GM19463 (cell line): ENCODE data around the gene CAPZA3.
"Not testable (repeated sequence)": the region's sequence is repeated elsewhere in the genome, so short reads cannot be mapped to it uniquely, and the experiment has no call there.

Source experiments
- ATAC-seq: cut with Tn5 transposase; IDR thresholded peaks from one replicate; pipeline ENCODE4 v1.9.1; 2021; ENCODE audit warnings: mild to moderate bottlenecking, moderate library complexity; ENCODE audit not compliant: unreplicated experiment

CAPZA3 gene, protein sequence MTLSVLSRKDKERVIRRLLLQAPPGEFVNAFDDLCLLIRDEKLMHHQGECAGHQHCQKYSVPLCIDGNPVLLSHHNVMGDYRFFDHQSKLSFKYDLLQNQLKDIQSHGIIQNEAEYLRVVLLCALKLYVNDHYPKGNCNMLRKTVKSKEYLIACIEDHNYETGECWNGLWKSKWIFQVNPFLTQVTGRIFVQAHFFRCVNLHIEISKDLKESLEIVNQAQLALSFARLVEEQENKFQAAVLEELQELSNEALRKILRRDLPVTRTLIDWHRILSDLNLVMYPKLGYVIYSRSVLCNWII

DNA sequence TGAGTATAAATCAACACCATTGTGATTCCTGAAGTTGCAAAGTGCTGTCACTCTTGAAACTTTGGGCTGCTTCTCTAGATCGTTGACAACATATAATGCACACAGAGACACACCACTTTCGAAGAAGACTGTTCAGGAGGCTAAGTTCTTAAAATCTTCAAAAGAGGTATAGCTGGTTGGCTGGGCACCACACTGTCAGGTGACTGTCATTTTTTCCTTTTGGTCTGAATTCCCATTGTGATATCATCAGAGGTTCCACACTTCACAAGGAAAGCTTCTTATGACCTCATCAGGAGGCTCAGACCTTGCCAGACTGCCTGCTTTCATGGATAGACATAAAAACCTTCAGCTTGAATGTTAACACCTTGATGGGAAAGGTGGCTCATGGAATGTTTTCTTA, at the start of gene CAPZA3, which contains the start of gene PLCZ1:
Gene CAPZA3 (plus strand): TSS at position 301 of the 400 bp plus-strand sequence. CDS start 150 bp downstream, outside the sequence.
Gene PLCZ1 (minus strand): TSS at position 194 of the 400 bp plus-strand sequence. CDS start 641 bp downstream, outside the sequence.
- no peak for ATAC-seq

DNA sequence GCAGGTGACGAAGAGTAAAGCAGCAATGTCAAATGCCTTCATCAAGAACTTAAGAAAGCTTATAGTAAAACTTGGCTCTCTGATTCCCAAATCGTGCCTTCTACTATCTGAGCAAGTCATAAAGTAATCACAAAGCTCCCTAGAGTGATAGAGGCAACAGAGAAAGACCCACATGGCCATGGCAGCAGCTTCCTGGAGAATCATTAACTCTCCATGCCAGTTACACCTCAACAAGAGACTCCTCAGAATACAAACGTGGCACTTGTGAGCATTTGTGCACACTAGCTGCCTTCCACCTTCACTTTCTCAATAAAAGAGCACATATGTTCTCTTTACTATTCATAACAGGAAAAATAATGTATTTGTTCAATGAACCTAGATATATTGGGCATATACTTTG, 48.1 kb upstream of the CAPZA3 start:
- no peak for ATAC-seq

DNA sequence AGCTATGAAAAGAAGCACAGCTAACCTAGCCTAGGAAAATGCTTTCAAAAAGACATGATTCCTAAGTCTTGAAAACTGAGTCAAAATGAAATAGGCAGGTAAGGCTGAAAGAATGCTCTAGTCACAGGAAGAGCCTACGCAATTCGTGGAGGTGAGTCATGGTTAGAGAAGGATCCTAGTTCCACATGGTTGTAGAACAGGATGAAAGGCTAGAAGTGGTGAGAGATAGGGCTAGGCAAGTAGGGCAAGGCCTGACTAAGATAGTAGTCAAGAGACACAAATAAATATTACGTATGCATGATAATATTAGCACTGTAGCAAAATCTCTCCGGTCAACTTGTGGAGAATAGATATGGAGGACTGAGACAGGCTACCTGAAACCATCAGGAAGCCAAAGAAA, 47.3 kb upstream of the CAPZA3 start:
- ATAC-seq: no peak

DNA sequence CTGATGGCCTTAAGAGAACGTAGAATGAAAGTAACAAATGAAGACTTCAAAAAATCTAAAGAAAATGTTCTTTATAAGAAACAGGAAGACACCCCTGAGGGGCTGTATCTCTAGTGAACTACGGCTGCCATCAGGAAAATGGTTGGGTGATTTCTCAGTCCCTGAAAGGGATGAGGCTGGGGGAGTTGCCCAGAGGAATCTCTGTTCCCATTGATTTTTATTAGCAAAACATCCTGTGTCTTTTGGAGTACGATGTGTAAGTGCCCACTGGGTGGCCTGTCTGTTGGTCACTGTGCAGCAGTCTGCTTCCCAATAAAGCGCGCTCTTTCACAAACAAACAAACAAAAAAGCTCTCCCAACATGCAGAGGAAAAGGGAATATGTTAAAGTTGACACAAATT, 43.9 kb upstream of the CAPZA3 start:
- not testable (repeated sequence) for ATAC-seq

DNA sequence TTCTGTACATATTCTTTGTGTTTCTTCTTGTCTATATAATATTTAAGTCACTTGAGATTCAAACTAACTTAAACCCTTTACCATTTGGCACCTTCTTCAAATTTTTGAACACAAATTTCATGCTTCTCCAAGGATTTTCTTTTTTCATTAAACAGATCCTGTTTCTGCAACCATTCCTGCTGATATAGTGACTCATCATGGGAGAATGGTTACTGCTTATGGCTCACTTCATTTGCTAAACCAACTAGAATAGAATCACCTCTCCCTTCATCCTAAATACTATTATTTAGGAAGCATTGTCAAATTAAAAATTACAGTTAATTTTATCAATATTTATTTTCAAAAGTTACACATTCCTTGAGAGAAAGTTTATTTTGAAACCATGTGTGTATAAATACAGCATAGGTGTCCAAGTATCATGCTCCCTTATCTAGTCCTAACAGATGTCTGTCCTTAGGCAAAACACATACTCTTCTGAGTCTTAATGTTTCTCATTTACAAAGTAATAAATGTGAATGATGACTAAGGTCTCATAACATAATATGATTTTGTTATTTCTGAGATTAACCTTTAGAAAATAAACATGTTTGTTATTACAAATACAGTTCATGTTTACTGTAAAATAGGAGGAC, 40.8 kb upstream of the CAPZA3 start:
- ATAC-seq: no peak

DNA sequence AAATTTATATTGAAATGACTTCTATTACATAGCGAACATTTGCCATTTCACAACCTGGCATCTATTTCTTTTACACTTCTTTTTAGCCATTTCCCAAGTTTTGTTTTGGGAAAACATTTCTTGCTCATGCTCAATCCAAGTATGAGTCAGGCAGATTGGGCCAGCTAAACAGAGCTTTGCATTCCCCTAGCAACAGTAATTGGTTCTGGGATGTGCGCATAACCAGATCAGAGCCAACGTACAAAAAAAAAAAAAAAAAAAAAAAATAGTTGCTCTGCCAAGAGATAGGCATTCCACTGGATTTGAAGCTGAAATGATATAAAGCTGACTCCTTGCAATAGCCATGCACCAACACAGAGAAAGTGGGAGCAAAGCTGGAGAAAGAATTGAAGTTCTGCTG, 37.6 kb upstream of the CAPZA3 start:
- ATAC-seq: no peak

DNA sequence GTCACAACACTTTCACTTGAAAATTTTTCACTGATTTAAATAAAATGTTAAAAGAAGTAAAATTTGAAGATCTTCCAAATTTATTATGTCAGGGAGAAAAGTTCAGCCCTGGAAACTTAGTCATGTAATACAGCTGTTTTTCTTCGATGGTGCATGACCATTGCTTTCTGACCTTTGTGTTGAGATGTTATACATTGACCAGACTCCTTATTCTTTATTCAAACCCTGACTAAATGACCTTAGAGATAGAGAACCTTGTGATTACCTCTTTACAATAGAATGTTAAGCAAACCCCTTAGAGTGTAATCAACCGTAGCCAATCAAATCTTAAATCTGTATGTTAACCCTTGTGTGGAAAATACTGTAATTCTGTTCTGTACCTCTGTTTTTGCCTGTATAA, 34.6 kb upstream of the CAPZA3 start:
- no peak for ATAC-seq

DNA sequence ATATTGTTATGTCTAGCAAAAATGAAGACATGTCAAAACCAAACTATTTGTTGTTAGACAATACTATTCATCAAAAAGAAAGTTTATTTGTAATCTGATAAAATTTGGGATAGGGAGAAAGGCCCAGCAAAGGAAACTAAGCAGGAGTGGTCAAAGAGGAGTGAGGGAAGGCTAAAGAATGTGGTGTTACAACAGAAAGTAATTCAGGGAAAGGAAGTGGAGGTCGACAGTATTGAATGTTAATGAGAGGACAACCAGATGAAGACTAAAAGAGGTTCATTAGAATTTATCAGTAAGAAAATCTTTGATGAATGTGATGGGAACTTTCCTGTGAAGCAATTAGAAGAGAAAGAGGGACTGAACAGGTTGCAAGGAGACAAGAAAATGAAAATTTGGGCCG, 34.0 kb upstream of the CAPZA3 start:
- ATAC-seq: no peak

DNA sequence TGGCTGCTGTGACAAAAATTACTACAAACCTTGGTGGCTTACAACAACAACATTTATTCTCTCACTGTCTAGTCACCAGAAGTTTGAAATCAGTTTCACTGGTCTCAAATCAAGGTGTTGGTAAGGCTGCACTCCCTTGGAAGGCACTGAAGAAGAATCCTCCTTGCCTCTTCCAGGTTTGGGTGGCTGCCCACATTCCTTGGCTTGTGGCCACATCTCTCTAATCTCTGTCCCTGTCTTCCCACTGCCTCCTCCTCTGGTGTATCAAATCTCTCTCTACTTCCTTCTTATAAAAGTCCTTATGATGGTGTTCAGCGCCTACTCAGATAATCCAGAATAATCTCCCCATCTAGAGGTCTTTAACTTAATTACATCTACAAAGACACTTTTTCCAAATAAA, 31.1 kb upstream of the CAPZA3 start:
- ATAC-seq: no peak

DNA sequence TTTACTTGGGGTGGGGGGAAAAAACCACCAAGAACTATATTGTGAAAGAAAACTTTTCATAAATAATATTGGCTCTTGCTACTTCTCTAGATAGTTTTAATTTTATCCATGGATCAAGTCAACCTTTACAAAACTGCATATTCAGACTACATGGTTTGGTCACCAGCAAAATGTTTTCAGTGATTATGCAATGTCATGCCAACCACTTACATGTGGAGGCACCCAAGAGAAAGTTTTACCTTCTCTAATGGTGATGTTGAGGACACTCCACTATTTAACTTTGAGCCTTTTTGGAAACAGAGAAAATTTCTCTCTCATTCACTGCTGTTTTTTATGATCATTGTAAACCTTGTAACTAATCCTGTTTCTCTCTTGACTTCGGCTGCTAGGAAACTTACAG, 21.7 kb upstream of the CAPZA3 start:
- no peak for ATAC-seq

DNA sequence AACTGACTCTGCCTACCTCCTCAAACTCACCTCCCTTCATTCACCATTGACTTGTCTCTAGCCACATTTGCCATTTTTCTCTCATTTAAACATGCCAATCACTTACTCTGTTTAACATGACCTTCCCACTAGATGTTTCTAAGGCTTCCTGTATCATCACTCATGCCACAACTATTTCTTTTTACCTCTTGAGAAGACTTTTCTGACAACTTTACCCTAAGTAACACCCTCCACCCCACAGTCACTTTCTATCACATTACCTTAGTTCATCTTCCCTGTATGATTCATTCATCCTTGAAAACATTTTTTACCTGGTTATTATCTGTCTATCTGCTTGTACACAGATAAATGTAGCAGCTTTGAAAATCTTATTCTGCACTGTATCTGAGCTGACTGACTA, 19.5 kb upstream of the CAPZA3 start:
- no peak for ATAC-seq

DNA sequence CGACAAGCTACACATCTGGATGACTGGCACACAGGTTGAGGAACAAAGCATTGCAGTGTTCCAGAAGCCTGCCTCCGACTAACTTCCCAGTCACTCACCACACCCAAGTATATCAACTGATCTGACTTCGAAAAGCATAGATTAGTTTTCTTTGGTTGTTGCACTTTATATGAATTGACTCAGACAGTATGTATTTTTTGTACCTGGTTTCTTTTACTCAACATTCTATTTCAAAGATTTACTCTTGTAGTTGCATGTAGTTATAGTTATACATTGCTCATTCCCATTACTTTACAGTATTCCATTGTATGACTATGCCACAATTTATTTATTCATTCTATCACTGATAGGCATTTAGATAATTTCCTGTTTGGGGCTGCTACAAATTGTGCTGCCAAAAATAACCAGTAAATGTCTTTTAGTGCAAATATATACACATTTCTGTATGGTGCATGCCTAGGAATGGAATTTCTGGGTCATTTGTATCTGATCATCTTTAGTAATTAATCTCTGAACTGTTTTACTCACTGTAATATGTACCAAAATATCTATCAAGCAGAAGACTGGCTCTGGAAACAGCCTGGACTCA, 17.9 kb upstream of the CAPZA3 start:
- no peak for ATAC-seq

DNA sequence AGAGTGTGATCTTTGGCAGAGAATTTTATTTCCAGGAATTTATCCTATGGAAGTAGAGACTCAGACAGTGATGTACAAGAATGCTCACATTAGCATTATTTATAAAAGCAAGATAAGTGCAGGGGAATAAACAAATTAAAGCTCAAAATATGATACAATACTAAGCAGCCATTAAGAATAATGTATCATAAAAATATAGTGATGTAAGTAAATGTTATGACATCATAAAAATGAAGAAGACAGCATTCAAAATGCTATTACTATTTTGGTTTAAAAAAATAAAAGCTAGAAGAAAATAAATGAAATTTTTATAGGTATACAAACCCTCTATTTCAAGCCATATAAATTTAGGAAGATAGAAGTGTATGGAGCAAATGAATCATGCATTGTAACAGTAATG, 17.2 kb upstream of the CAPZA3 start:
- no peak for ATAC-seq

DNA sequence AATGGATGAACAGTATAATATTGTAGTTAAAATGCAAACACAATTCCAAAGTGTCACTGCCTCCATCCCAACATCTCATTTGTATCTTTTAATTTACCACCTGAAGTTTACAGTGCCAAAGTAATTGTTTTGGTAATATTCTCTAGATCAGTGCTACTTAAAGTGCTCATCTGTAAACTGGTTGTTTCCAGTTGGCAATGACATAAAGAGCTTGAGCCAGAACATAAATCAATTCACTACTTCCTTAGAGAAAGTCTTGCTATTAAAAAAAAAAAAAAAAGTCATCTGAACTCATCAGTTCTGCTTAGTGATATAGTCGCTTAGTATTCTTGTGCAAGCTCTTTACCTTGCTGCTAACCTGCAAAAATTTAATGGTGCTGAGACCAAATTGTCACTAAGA, 16.5 kb upstream of the CAPZA3 start:
- ATAC-seq: no peak

DNA sequence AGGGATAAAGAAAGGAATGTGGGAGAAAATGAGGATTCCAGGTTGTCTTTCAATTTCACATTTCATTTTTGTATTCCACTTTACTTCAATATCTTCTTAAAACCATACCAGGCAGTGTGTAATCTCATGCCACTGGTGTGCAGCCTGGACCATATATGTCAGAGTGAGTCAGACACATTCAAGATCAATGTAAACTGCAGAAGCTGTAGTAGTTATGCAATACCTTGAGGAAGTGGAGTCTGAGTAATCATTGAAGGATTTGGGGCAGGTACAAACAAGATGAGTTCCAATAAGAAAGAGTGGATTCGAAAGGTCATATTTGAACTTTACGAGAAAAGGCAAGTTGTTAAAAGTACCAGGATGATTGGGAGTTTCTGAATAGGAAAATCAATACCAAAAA, 14.2 kb upstream of the CAPZA3 start:
- ATAC-seq: no peak

DNA sequence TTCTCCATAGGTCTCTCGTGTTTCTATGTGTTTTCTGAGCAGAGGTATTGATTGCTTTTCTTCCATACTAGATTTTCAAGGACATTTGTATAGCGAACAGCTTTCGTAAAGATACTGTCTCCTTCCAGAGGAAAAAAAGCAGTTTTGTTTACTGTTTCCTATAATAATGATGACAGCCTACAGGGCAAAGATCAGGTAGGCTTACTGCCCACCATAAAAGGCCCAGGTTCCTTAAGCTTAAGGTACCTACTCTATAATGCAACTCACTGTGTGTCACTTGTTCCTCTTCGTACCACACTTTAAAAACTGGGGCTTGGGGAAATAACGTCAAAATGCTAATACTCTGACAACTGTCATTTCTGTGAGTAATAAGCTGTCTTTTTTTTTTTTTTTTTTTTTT, 6.8 kb upstream of the CAPZA3 start:
- no peak for ATAC-seq

DNA sequence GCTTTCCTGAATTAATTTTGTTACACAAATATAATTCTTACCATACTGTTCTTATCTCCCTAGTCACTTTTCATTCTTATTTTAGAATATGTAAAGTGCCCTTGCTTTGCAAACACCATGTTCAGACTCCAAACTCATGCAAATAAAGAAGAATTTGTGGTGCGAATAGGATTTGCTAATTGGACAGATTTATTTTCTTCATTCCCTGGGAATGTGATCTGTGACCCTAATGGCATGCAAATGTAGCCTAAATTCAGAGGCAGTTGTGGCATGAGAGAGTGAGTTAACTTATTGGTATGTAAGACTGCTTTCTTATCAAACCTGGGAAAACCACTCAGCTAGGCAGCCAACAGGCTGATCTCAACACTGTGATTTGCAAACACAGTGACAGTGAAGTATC, 10.0 kb downstream of the CAPZA3 start:
- no peak for ATAC-seq

DNA sequence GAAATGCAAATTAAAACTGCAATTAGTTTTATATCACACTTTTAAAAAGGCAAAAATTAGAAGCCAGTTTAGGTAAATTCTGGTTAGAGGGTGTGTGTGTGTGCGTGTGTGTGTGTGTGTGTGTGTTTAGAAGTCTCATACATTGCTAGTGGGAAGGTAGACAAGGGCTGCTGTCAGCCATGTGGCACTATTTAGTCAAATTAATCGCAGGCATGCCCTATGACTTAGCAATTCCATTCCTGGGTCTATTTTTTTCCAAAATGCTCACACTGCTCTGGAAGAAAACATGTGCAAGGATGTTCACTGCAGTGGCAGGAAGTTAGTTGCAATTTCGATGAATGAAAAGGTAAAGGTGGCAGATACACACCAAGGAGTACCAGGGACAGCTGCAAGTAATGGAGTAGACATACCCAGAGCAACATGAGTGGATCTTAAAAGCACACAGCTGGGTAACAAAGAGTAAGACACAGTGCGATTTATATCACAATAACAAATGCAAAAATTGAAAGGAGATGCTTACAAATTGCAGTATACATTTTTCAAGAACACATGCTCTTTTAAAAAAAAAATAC, 11.6 kb downstream of the CAPZA3 start:
- ATAC-seq: no peak

DNA sequence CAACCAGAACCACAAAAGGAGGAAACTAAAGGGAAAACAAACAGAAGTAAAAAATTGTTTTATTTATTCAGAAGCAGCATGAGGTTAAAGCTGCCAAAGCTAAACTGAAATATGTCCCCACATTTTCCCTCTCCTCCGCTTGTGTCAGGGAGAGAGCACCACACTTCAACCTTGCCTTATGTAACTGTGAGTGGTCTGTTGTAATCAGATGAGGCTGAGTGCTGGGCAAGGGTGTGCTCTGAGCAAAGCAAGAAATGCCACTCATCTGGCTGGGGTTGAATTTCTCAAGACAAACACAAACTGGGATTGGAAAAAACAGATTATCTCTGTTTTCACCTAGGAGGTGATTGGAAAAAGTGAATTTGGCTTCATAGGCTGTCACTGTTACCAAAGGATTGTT, 12.2 kb downstream of the CAPZA3 start:
- ATAC-seq: no peak

DNA sequence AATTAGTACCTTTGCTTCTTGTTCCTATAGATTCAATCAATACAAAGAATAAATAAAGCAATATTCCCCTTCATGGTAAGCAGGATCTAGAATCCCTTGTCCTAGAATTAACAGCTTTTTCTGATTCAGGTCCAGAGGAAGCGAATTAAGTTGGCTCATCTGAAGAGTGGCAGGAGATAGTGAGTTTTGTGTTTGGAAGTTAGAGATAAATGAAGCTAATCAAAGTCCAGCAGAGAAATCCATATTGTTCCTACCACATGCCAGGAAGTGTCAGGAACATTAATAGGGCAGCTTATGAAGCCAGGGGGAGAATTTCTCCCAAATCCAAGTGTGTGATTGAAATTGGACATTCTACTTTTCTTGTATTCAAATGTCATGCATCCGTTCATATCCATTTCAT, 13.9 kb downstream of the CAPZA3 start:
- no peak for ATAC-seq

DNA sequence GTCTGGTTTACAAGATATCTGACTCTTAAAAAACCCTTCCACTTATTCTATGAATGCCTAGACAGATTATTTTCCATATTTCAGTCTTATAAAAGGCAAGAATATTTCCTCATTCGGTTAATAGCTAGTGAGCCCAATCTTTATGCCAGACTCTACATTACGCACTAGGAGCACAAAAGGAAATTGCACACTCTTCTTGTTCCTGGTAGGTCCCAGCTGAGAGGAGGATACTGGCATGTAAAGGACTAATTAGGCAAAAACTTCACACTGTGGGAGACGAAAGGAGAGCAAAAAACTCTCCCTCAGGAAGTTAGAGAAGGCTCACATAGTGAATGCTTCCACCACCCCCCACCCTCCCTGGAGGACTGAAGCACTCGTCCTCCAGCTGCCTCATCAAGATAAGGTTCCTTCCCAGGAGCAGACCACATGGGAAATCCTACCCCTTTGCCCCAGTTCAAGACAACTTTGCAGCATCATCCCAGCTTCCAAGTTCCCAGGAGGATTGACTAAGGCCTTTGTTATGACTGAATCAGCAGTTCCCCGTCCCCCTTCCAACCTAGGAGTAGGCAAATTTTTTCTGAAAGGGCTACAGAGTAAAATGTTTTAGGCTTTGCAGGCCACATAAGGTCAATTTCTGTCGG, 14.5 kb downstream of the CAPZA3 start:
- ATAC-seq: no peak

DNA sequence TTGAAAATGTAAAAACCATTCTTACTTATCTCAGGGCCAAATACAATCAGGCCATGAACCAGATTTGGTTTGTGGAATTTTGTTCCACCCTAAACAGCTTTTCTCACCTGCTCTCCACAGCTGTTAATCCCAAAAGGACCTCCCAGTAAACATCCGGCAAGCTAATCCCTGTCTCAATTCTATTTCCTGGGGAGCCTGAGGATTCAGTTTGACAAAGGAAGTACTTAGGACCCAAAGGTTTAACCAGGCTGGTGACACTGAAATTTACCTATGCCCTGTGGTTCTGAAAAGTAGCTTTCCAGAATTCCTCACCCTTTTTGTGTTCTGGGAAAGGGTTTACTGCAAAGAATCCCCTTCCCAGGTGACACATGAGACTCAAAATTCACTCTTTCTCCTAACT, 15.0 kb downstream of the CAPZA3 start:
- no peak for ATAC-seq
